Lower leg skin (tissue), 3 donors: ENCODE measurements around the gene PPARG.

Experiments
- CTCF ChIP-seq, 3 donors: fragments of 450-650 bp; IDR thresholded peaks; one replicate each; pipeline ENCODE4 v1.5.1; 2016; ENCODE audit warnings: antibody characterized with exemption in 3 of 3, mild to moderate bottlenecking in 3 of 3, moderate library complexity in 2 of 3
- POLR2A ChIP-seq, 2 donors: fragments of 450-650 bp; IDR thresholded peaks; one replicate each; pipeline ENCODE4 v1.6.1; 2016 to 2017; ENCODE audit warnings: antibody characterized with exemption in 2 of 2, mild to moderate bottlenecking in 1 of 2, moderate library complexity in 1 of 2

DNA sequence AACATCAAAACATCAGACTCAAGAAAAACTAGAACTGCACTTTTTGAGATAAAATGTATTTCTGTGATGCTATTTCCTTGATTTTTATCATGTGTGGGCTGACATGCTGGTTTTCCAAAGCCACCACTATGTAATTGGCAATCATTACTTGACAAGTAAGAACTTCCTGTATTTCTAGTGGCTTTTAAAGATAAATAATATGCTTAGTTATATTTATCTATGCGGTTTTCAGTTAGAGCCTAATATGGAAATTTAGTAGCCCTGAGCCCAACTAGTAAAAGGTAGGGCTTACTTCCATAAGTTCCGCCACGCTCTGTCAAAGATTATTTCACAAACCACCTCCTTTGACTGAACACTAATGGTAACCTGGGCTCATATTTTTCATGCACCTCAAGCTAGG lies 91.6 kb downstream of the PPARG start:
- TF ChIP-seq POLR2A (IDR thresholded peaks at IDR 0.05): no peak
- no peak for TF ChIP-seq CTCF (IDR thresholded peaks at IDR 0.05)
